ENCODE data around the gene ST6GALNAC4. TPM values are rescaled to one million over a fixed set of nuclear protein-coding genes. Genes with fewer than 3 reads are reported as not detected.
A peak's percentile ranks its signal among the peaks of the same experiment; 100 is the strongest.

ST6GALNAC4 gene
- total and polyA plus RNA-seq, 9 of the 15 experiments (the other 6 are each of a cell fraction or from before 2014, with no cell fraction given) = 2.6 to 43.1 (median 15.4) TPM

GRCh38 chr9:127884427-127884911 is 32.4 kb downstream of the ST6GALNAC4 start (continued):
- no peak for TF ChIP-seq ATF3 (IDR thresholded peaks at IDR 0.05)
- no peak for TF ChIP-seq ATF3 (CRISPR knock-in tag; conservative IDR thresholded peaks at IDR 0.05)
- no peak for TF ChIP-seq ETV5 (CRISPR knock-in tag; IDR thresholded peaks at IDR 0.05; ENCODE audit: low read depth)
- TF ChIP-seq ETS1 (conservative IDR thresholded peaks at IDR 0.05; ENCODE audit: control insufficient read depth, low read depth, low read length) = no peak
- TF ChIP-seq PYGO2 (tag; IDR thresholded peaks at IDR 0.05) = no peak

- Histone ChIP-seq H3K9ac (ENCODE audit: insufficient read depth in 1 of 2, low read depth in 2 of 2, low read length in 2 of 2) (no peak overlapping the region), H3K79me2 (ENCODE audit: control insufficient read depth, insufficient read depth, low read length) (no peaks in the 10 kb centered on the region), H2AFZ (ENCODE audit: low read depth, low read length) (no peak overlapping the region), H4K20me1 (replicated peaks; ENCODE audit: control insufficient read depth, insufficient read depth, low read length) (no peaks in the 10 kb centered on the region), H3K9me1 (ENCODE audit: control insufficient read depth, insufficient read depth, low read length) (no peaks in the 10 kb centered on the region), H3K27me3 (ENCODE audit: control insufficient read depth in 2 of 2, insufficient read depth in 2 of 2, low read length in 2 of 2) (no peaks in the 10 kb centered on the region), H3K4me2 (ENCODE audit: insufficient read depth, low read length) (no peak overlapping the region), H3K36me3 (ENCODE audit: control insufficient read depth, insufficient read depth, low read length) (peaks cover 33% of the 10 kb centered on the region), H3K4me3 (no peak overlapping the region), H3K9me3 (replicated peaks; ENCODE audit: control insufficient read depth, insufficient read depth, low read depth, low read length) (no peaks in the 10 kb centered on the region), H3K4me1 (replicated peaks in 1 of 2; ENCODE audit: control insufficient read depth in 2 of 2, insufficient read depth in 2 of 2, low read length in 2 of 2) (peaks cover 0 to 29% of the 10 kb centered on the region in 2 experiments; a peak in 3 of 5 replicates), H3K27ac (ENCODE audit: extremely low read depth, low read depth, low read length) (no peak overlapping the region)
- 88% methylated on average over 6 of the region's 7 CpGs for WGBS (ENCODE audit: insufficient coverage, low coverage, missing lambda C conversion rate)
- no peak for TF ChIP-seq HLTF (IDR thresholded peaks at IDR 0.05)
- TF ChIP-seq NFIC (IDR thresholded peaks at IDR 0.05) = peak; percentile 34; the same call in 1 of the 2 replicates
- TF ChIP-seq TAL1 (IDR thresholded peaks at IDR 0.05) = no peak
- TF ChIP-seq HMBOX1 (IDR thresholded peaks at IDR 0.05) = no peak
- TF ChIP-seq RBFOX2 (IDR thresholded peaks at IDR 0.05; ENCODE audit: low read depth, low read length) = 0 out of 2 replicates have a peak, but pooled peaks have one; percentile 33
- in situ Hi-C loops (cut with MboI) = no loop called here
- no TSS peak for BruUV-seq (replicated peaks)
- intact Hi-C loops (cut with micrococcal nuclease) = no loop called here
- CTCF ChIA-PET (ENCODE audit: low intra/inter-chr PET ratio) = no interaction called here
- ATAC-seq = no peak
- POLR2A ChIA-PET = interaction anchor here (2.4 kb wide), 1 partner anchor 13 kb away, joined by 12 read pairs; no protein-coding TSS in a partner anchor
- no peak for DNase-seq (ENCODE audit: extremely low read depth in 1 of 4, low spot score in 3 of 4)
- FAIRE-seq = no peak
Observed at GRCh38 chr9:127883959-127884358, 32.9 kb downstream of the ST6GALNAC4 start.
